ENCODE results near the gene TMEFF2.

DNA sequence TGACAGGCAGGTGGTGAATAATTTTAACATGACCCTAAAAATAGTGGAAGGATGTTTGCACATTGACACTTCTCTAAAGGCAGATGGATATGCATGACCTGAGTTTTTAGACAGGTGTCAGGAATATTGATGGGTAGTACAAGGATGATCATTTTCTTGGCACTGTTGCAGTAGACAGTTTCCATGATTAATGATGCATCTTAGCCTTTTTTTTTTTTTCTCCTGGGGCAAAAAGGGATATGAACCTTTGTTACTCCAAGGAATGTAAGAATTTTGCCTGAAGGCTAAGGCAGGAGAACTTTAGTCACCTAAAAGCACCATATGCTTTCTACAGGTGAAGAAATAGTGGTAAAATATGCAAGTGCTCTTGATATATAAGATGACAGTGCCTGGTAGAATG lies 211.5 kb downstream of the TMEFF2 start:
- TF ChIP-seq, protein P1, sequence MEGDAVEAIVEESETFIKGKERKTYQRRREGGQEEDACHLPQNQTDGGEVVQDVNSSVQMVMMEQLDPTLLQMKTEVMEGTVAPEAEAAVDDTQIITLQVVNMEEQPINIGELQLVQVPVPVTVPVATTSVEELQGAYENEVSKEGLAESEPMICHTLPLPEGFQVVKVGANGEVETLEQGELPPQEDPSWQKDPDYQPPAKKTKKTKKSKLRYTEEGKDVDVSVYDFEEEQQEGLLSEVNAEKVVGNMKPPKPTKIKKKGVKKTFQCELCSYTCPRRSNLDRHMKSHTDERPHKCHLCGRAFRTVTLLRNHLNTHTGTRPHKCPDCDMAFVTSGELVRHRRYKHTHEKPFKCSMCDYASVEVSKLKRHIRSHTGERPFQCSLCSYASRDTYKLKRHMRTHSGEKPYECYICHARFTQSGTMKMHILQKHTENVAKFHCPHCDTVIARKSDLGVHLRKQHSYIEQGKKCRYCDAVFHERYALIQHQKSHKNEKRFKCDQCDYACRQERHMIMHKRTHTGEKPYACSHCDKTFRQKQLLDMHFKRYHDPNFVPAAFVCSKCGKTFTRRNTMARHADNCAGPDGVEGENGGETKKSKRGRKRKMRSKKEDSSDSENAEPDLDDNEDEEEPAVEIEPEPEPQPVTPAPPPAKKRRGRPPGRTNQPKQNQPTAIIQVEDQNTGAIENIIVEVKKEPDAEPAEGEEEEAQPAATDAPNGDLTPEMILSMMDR (IDR thresholded peaks at IDR 0.05): no peak
- TF ChIP-seq EZH2 (IDR thresholded peaks at IDR 0.05; ENCODE audit: borderline replicate concordance, insufficient read depth, low read depth, low read length, poor library complexity, severe bottlenecking): no peak

Measured in B cell (primary cell).